Loucy (cell line): Measurements from ENCODE around the gene C11orf71.

Experiments used
- CTCF ChIP-seq: fragments of 200-600 bp; sonication (generic); conservative IDR thresholded peaks from 2 replicates; pipeline ENCODE4 v1.5.1; 2014; ENCODE audit warnings: mild to moderate bottlenecking, antibody characterized with exemption, low read length
- EZH2phosphoT487 ChIP-seq: fragments of 200-600 bp; IDR thresholded peaks from 2 replicates; pipeline ENCODE4 v1.6.1; 2018; ENCODE audit warnings: antibody characterized with exemption, mild to moderate bottlenecking, moderate library complexity, borderline replicate concordance

- TF ChIP-seq CTCF, result no peak
- no peak for TF ChIP-seq EZH2phosphoT487
These were observed 1.0 kb upstream of the C11orf71 start for GRCh38 chr11:114401311-114401710.
